ENCODE data around the gene PNLIPRP1. TPM values are rescaled to one million over a fixed set of nuclear protein-coding genes. Genes with fewer than 3 reads are reported as not detected.

The PNLIPRP1 gene
- total RNA-seq, 6 donors from 2014 or later: 0.66 to 1.7 TPM; not detected in 4

DNA sequence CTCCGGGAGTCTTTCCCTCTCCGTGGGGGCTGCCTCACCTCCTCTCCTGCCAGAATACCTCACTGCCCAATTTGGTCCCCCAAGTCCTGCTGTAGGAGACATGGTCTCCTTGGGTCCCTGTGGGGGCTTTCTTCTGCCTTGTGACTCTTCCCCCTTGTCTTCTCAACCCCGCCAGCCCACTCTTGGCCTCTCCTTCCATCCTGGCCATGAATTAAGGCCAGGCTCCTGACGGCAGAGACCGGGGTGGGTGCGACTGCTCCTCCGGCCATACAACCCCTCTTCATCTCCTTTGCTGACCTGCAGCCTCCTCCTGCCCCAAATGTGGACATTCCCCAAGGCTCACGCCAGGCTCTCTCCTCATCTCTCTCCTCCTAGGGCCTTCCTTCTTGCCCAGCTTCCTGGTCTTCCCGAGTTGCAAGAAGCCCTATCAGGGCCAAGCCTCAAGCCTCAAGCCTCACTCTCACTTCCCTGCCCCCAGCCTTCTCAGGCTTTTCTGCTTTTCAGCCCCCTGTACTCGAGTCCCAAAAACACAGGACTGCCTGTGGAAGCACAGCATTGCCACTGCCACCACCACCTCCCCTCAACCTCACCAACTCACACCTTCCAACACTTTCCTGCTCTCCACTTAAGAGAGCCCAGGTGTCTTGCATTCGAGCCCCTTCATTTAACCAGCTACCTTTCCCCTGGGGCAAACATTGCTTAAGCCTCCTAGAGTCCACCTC lies 31.3 kb downstream of the PNLIPRP1 start:
- no peak for TF ChIP-seq EP300 (IDR thresholded peaks at IDR 0.05)
- no peak for TF ChIP-seq POLR2A (IDR thresholded peaks at IDR 0.05)
- TF ChIP-seq POLR2AphosphoS5 (IDR thresholded peaks at IDR 0.05): no peak
- TF ChIP-seq, protein P1, sequence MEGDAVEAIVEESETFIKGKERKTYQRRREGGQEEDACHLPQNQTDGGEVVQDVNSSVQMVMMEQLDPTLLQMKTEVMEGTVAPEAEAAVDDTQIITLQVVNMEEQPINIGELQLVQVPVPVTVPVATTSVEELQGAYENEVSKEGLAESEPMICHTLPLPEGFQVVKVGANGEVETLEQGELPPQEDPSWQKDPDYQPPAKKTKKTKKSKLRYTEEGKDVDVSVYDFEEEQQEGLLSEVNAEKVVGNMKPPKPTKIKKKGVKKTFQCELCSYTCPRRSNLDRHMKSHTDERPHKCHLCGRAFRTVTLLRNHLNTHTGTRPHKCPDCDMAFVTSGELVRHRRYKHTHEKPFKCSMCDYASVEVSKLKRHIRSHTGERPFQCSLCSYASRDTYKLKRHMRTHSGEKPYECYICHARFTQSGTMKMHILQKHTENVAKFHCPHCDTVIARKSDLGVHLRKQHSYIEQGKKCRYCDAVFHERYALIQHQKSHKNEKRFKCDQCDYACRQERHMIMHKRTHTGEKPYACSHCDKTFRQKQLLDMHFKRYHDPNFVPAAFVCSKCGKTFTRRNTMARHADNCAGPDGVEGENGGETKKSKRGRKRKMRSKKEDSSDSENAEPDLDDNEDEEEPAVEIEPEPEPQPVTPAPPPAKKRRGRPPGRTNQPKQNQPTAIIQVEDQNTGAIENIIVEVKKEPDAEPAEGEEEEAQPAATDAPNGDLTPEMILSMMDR (IDR thresholded peaks at IDR 0.05): no peak
- Histone ChIP-seq H3K4me3 (no peak overlapping the region), H3K9me3 (no peaks in the 10 kb centered on the region), H3K36me3 (no peaks in the 10 kb centered on the region), H3K27me3 (no peaks in the 10 kb centered on the region), H3K4me1 (no peaks in the 10 kb centered on the region), H3K27ac (no peak overlapping the region)
- no peak for DNase-seq
- 79 to 87% methylated on average over 11 of the region's 11 CpGs for WGBS, 2 donors
- no peak for ATAC-seq (ENCODE audit: low FRiP score in 2 of 2)

DNA sequence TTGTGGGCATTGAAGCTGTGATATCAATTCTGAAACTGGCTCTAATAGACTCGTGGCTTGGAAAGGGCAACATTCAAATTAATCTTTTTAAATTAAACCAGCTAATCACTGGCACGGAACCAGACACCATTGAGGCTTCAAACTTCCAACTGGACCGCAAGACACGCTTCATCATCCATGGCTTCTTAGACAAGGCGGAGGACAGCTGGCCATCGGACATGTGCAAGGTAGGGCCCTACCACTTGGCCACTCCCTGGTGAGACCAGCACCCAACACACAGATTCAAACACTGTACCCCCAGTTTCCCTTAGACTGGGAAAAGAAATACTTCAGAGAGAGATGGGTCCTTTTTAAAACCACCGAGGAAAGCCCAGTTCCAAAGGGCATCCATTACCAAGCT lies 35.1 kb downstream of the PNLIPRP1 start:
- Histone ChIP-seq H3K9me3 (no peaks in the 10 kb centered on the region), H3K36me3 (no peaks in the 10 kb centered on the region), H3K27me3 (peaks cover 0 to 7% (median 1%) of the 10 kb centered on the region in 4 donors), H3K27ac (no peak overlapping the region), H3K4me1 (peaks cover 0 to 3% (median 0%) of the 10 kb centered on the region in 4 donors), H3K4me3 (no peak overlapping the region)
- DNase-seq (no peak), ATAC-seq (ENCODE audit: low FRiP score in 2 of 2) (no peak)
- 85 to 90% methylated on average over 7 of the region's 7 CpGs for WGBS, 2 donors
- no peak for TF ChIP-seq EP300 (IDR thresholded peaks at IDR 0.05)
- no peak for TF ChIP-seq POLR2A (IDR thresholded peaks at IDR 0.05)
- no peak for TF ChIP-seq POLR2AphosphoS5 (IDR thresholded peaks at IDR 0.05)
- TF ChIP-seq, protein P1 (IDR thresholded peaks at IDR 0.05): no peak

DNA sequence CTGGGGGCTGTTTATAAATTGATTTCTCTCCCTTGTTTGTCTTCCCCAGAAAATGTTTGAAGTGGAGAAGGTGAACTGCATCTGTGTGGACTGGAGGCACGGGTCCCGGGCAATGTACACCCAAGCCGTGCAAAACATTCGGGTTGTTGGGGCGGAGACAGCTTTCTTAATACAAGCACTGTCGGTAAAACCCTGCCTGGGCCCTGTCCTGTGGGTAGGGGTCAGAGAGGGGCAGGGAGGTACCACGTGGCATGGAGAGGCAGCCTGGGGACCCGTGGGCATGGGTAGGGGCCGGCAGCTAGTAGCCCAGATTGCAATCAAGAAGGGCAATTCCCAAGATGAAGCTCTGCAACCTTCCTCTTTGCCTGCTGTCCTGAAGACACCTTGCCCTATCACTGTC lies 36.1 kb downstream of the PNLIPRP1 start:
- H3K27ac ChIP-seq: no peak overlapping the region
- peaks cover 0 to 7% (median 1%) of the 10 kb centered on the region in 4 donors for H3K27me3 ChIP-seq
- 70 to 76% methylated on average over 6 to 9 of the region's 9 CpGs for WGBS, 2 donors
- no peak overlapping the region for H3K4me3 ChIP-seq
- H3K9me3 ChIP-seq: no peaks in the 10 kb centered on the region
- ATAC-seq (ENCODE audit: low FRiP score in 2 of 2) (no peak), DNase-seq (peak in 1 of 2 donors; percentile 15)
- no peaks in the 10 kb centered on the region for H3K36me3 ChIP-seq
- TF ChIP-seq POLR2A (IDR thresholded peaks at IDR 0.05) (no peak), EP300 (IDR thresholded peaks at IDR 0.05) (no peak), POLR2AphosphoS5 (IDR thresholded peaks at IDR 0.05) (no peak)
- TF ChIP-seq, protein P1 (IDR thresholded peaks at IDR 0.05): no peak
- peaks cover 0 to 3% (median 0%) of the 10 kb centered on the region in 4 donors for H3K4me1 ChIP-seq

- 5 to 6% methylated on average over 11 to 22 of the region's 49 CpGs for WGBS, 2 donors
- Histone ChIP-seq H3K4me3 (peak overlapping the region in 1 of 4 donors; percentile 24), H3K4me1 (peaks cover 0 to 3% (median 0%) of the 10 kb centered on the region in 4 donors), H3K9me3 (no peaks in the 10 kb centered on the region), H3K27ac (no peak overlapping the region), H3K36me3 (no peaks in the 10 kb centered on the region), H3K27me3 (peaks cover 0 to 7% (median 1%) of the 10 kb centered on the region in 4 donors)
- DNase-seq (peak in 1 of 2 donors; percentile 84), ATAC-seq (ENCODE audit: low FRiP score in 2 of 2) (peak in 1 of 2 donors; percentile 40)
- TF ChIP-seq EP300 (IDR thresholded peaks at IDR 0.05) (no peak), POLR2A (IDR thresholded peaks at IDR 0.05) (no peak), POLR2AphosphoS5 (IDR thresholded peaks at IDR 0.05) (no peak)
- TF ChIP-seq, protein P1 (IDR thresholded peaks at IDR 0.05): peak in 4 of 6 experiments; percentile 12 to 56 (median 42)
Measured at GRCh38 chr10:116627386-116627933, 36.7 kb downstream of the PNLIPRP1 start.
